MM.1S (cell line): ENCODE data around the gene CLEC16A.

Experiments used
- EZH2 ChIP-seq: fragments of 300-600 bp; sonication (generic); optimal IDR thresholded peaks from 2 replicates; pipeline ENCODE3; 2017; ENCODE audit warnings: low read depth, mild to moderate bottlenecking, antibody characterized with exemption, low read length, mixed read lengths
- TF ChIP-seq, protein P1 (sequence below): fragments of 300-600 bp; sonication (generic); IDR thresholded peaks from 2 replicates; pipeline ENCODE4 v1.5.1; 2016; ENCODE audit warnings: antibody characterized with exemption, low read length, mixed read lengths

- TF ChIP-seq, protein P1, sequence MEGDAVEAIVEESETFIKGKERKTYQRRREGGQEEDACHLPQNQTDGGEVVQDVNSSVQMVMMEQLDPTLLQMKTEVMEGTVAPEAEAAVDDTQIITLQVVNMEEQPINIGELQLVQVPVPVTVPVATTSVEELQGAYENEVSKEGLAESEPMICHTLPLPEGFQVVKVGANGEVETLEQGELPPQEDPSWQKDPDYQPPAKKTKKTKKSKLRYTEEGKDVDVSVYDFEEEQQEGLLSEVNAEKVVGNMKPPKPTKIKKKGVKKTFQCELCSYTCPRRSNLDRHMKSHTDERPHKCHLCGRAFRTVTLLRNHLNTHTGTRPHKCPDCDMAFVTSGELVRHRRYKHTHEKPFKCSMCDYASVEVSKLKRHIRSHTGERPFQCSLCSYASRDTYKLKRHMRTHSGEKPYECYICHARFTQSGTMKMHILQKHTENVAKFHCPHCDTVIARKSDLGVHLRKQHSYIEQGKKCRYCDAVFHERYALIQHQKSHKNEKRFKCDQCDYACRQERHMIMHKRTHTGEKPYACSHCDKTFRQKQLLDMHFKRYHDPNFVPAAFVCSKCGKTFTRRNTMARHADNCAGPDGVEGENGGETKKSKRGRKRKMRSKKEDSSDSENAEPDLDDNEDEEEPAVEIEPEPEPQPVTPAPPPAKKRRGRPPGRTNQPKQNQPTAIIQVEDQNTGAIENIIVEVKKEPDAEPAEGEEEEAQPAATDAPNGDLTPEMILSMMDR, result no peak
- TF ChIP-seq EZH2, result no peak
Measured at GRCh38 chr16:11020792-11021551, 76.6 kb downstream of the CLEC16A start.
